ENCODE results near the gene SLC35A5. TPM values are rescaled to one million over a fixed set of nuclear protein-coding genes. Genes with fewer than 3 reads are reported as not detected.

Gene SLC35A5
- total and polyA plus RNA-seq, 9 of the 15 experiments (the other 6 are each of a cell fraction or from before 2014, with no cell fraction given): 4.0 to 13.0 (median 9.7) TPM

- no peak overlapping the region for H3K4me2 ChIP-seq (ENCODE audit: insufficient read depth, low read length)
- no peak for DNase-seq (ENCODE audit: extremely low read depth in 1 of 4, low spot score in 3 of 4)
- ChIA-PET CTCF (ENCODE audit: low intra/inter-chr PET ratio) (no interaction called here), POLR2A (no interaction called here)
- no peak overlapping the region for H3K9ac ChIP-seq (ENCODE audit: insufficient read depth in 1 of 2, low read depth in 2 of 2, low read length in 2 of 2)
- no peak for FAIRE-seq
- H3K36me3 ChIP-seq (ENCODE audit: control insufficient read depth, insufficient read depth, low read length): no peaks in the 10 kb centered on the region
- 0% methylated on average over 1 of the region's 1 CpG for WGBS (ENCODE audit: insufficient coverage, low coverage, missing lambda C conversion rate)
- no peaks in the 10 kb centered on the region; a peak in 1 of 5 replicates for H3K27me3 ChIP-seq (ENCODE audit: control insufficient read depth in 2 of 2, insufficient read depth in 2 of 2, low read length in 2 of 2)
- H3K4me1 ChIP-seq (replicated peaks in 1 of 2; ENCODE audit: control insufficient read depth in 2 of 2, insufficient read depth in 2 of 2, low read length in 2 of 2): no peaks in the 10 kb centered on the region; a peak in 1 of 5 replicates
- TF ChIP-seq FOXM1 (IDR thresholded peaks at IDR 0.05; ENCODE audit: low read depth): no peak
- TF ChIP-seq FOXM1 (CRISPR knock-in tag; IDR thresholded peaks at IDR 0.05; ENCODE audit: low read depth): no peak
- no peak for TF ChIP-seq ATF7 (IDR thresholded peaks at IDR 0.05)
- TF ChIP-seq, protein P1, sequence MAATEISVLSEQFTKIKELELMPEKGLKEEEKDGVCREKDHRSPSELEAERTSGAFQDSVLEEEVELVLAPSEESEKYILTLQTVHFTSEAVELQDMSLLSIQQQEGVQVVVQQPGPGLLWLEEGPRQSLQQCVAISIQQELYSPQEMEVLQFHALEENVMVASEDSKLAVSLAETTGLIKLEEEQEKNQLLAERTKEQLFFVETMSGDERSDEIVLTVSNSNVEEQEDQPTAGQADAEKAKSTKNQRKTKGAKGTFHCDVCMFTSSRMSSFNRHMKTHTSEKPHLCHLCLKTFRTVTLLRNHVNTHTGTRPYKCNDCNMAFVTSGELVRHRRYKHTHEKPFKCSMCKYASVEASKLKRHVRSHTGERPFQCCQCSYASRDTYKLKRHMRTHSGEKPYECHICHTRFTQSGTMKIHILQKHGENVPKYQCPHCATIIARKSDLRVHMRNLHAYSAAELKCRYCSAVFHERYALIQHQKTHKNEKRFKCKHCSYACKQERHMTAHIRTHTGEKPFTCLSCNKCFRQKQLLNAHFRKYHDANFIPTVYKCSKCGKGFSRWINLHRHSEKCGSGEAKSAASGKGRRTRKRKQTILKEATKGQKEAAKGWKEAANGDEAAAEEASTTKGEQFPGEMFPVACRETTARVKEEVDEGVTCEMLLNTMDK (IDR thresholded peaks at IDR 0.05; ENCODE audit: borderline replicate concordance, insufficient read depth, low read depth, low read length, poor library complexity, severe bottlenecking): no peak
- no peak for TF ChIP-seq NR0B1 (IDR thresholded peaks at IDR 0.05; ENCODE audit: partially characterized antibody)
- TF ChIP-seq ZNF584 (CRISPR knock-in tag; IDR thresholded peaks at IDR 0.05; ENCODE audit: low read depth): no peak
- TF ChIP-seq MIER1 (IDR thresholded peaks at IDR 0.05; ENCODE audit: low read depth): no peak
- no peak for TF ChIP-seq RAD21 (CRISPR knock-in tag; conservative IDR thresholded peaks at IDR 0.05 in 1 of 2, IDR thresholded peaks at IDR 0.05 in 1 of 2)
- TF ChIP-seq ZNF253 (CRISPR knock-in tag; conservative IDR thresholded peaks at IDR 0.05): no peak
- no peak for TF ChIP-seq ASH1L (IDR thresholded peaks at IDR 0.05; ENCODE audit: borderline replicate concordance, low read depth, partially characterized antibody)
- no peak for TF ChIP-seq NR2C2 (CRISPR knock-in tag; IDR thresholded peaks at IDR 0.05)
- TF ChIP-seq NR2C2 (tag; IDR thresholded peaks at IDR 0.05): no peak
- no peak for TF ChIP-seq ZNF740 (CRISPR knock-in tag; IDR thresholded peaks at IDR 0.05)
- TF ChIP-seq ZNF740 (tag; IDR thresholded peaks at IDR 0.05): no peak
- in situ Hi-C loops (cut with MboI) (loop anchor here (25.0 kb wide), 1 partner anchor 634 kb away; no protein-coding TSS in a partner anchor), intact Hi-C loops (cut with micrococcal nuclease) (no loop called here)
- H3K27ac ChIP-seq (ENCODE audit: extremely low read depth, low read depth, low read length): no peak overlapping the region
- H4K20me1 ChIP-seq (replicated peaks; ENCODE audit: control insufficient read depth, insufficient read depth, low read length): no peaks in the 10 kb centered on the region
- H3K79me2 ChIP-seq (ENCODE audit: control insufficient read depth, insufficient read depth, low read length): no peaks in the 10 kb centered on the region
- no peaks in the 10 kb centered on the region for H3K9me1 ChIP-seq (ENCODE audit: control insufficient read depth, insufficient read depth, low read length)
- no peak for ATAC-seq
- BruUV-seq (replicated peaks): no TSS peak
- H3K9me3 ChIP-seq (replicated peaks; ENCODE audit: control insufficient read depth, insufficient read depth, low read depth, low read length): no peaks in the 10 kb centered on the region
- H3K4me3 ChIP-seq: no peak overlapping the region
- H2AFZ ChIP-seq (ENCODE audit: low read depth, low read length): no peak overlapping the region
Measured at GRCh38 chr3:112627919-112628466, 66.1 kb downstream of the SLC35A5 start.

All from K562 (cell line).